Mucosa of stomach (tissue), 1 donor: ENCODE measurements around the gene KCNH8.

Experiments used
- H3K27me3 ChIP-seq: one replicate; pipeline ENCODE4 v1.7.0; 2013; ENCODE audit warnings: mild to moderate bottlenecking, low read length; ENCODE audit not compliant: control insufficient read depth, insufficient read depth
- H3K36me3 ChIP-seq: one replicate; pipeline ENCODE4 v1.7.0; 2013; ENCODE audit warnings: low read length; ENCODE audit not compliant: control insufficient read depth, insufficient read depth
- H3K4me1 ChIP-seq: one replicate; pipeline ENCODE4 v1.7.0; 2013; ENCODE audit warnings: mild to moderate bottlenecking, low read length; ENCODE audit not compliant: control insufficient read depth, insufficient read depth
- H3K4me3 ChIP-seq: one replicate; pipeline ENCODE4 v1.7.0; 2013; ENCODE audit warnings: low read length
- H3K9ac ChIP-seq: one replicate; pipeline ENCODE4 v1.7.0; 2013; ENCODE audit warnings: mild to moderate bottlenecking, low read length, moderate library complexity
- H3K9me3 ChIP-seq: one replicate; pipeline ENCODE4 v1.7.0; 2013; ENCODE audit warnings: mild to moderate bottlenecking, low read length, moderate library complexity; ENCODE audit not compliant: control insufficient read depth
- donor health status: Pancreatic carcinoma.

KCNH8 gene

DNA sequence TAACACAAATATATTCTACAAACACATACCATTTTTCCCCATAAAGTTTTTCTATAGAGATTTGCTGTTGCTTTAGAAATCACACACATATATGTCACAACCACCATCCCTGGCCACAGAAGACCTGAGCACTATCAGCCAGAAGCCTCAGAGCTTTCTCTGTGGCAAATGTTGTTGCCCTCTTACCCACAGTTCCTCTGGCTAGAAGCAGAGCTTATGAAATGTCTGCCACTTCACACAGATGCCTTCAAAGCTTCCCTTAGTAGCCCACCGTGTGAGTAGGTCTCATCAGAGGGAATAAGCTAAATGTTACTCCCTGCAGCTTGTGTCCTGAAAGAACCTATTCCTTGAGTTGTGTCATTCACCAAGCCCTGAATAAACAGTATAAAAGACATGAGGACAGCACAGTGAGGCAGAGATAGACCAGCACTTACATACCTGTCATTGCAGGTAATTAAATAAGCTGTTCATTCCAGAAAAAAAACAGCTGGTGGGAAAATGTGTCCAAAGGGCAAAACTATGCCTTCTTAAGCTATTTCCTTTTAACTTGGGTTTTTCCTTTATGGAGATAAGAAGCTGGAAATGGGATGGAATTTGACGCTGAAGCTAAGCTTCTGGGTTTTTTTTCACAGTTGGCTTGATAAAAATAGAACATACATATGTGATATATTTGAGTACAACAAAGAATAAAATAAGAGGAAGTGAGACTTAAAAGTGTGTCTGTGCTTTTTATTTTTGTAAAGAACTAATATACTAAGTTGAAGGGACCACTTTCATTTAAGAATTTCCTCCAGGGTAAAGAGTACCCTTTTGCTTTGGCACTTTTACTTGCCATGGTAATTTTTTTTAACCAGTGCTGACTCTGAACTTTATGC, 391.4 kb downstream of the KCNH8 start:
- H3K9ac ChIP-seq, result no peak overlapping the region
- no peaks in the 10 kb centered on the region for H3K36me3 ChIP-seq

DNA sequence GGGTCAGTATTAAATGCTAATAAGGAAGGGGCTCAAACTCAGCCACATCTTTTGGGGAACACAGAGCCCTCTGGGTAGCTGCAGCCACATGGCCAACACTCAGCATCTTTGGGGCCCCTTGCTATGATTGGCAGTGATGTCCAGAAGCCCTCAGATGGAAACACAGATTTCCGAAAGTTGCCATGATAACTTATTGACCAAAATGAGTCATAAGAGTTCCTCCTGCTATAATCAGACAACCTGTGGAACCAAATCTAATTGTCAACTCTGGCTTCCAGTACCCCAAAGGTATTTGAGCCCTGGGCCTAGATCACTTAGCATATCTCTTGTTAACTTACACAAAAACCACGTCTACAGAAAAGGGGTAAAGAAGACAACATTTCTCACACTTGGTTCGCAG, 392.2 kb downstream of the KCNH8 start:
- no peak overlapping the region for H3K9ac ChIP-seq
- no peak overlapping the region for H3K4me3 ChIP-seq
- no peaks in the 10 kb centered on the region for H3K27me3 ChIP-seq
- no peaks in the 10 kb centered on the region for H3K36me3 ChIP-seq
- H3K9me3 ChIP-seq, result no peaks in the 10 kb centered on the region
- no peaks in the 10 kb centered on the region for H3K4me1 ChIP-seq

More for the DNA sequence above, 391.4 kb downstream of the KCNH8 start:
- Histone ChIP-seq H3K9me3 (no peaks in the 10 kb centered on the region), H3K27me3 (no peaks in the 10 kb centered on the region), H3K4me1 (no peaks in the 10 kb centered on the region), H3K4me3 (no peak overlapping the region)

DNA sequence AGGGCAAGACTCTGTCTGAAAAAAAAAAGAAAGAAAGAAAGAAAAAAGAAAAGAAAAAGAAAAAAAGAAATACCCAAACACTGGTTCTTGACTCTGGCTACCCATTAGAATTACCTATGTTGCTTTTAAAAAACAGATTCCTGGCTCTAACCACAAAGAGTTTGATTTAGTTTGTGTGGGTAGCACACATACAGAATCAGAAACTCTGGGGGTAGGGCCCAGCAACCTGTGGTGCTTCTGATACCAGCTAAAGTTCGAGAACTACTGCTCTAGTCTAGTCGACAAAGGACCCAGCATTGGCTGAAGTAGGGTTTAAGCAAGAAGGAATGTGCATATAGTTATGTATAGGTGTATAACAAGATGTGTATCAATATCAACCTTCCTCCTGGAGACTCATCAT, 393.0 kb downstream of the KCNH8 start:
- no peaks in the 10 kb centered on the region for H3K4me1 ChIP-seq
- no peaks in the 10 kb centered on the region for H3K9me3 ChIP-seq
- no peaks in the 10 kb centered on the region for H3K27me3 ChIP-seq
- H3K9ac ChIP-seq, result no peak overlapping the region
- no peak overlapping the region for H3K4me3 ChIP-seq
- no peaks in the 10 kb centered on the region for H3K36me3 ChIP-seq

DNA sequence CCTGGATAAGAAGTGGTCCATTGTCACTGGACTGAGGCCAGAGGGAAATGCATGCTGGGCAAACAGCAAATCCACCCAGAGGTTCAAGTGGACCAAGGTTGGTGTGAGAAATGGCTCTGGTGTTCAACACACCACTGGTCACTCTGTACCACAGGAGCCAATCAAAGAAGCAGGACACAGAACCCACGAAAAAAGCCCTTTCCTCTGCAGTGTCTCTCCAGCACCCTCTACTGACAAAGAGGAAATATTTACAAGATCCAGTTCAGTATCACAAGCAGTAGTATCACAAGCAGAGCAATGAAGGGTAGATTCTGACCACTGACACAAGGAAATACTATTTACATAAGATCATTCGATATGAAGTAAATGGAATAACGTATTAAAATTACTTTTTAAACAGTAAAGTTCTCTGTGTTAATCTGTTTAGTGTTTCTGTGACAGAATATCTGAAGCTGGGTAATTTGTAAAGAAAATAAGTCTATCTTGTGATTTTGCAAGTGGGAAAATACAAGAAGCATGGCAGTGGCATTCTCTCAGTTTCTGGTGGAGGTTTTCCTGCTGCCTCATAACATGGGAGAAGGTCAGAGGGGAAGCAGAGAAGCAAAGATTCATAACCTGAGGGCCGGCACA, 395.0 kb downstream of the KCNH8 start:
- no peak overlapping the region for H3K9ac ChIP-seq
- no peak overlapping the region for H3K4me3 ChIP-seq
- no peaks in the 10 kb centered on the region for H3K4me1 ChIP-seq
- H3K27me3 ChIP-seq, result no peaks in the 10 kb centered on the region
- no peaks in the 10 kb centered on the region for H3K36me3 ChIP-seq
- no peaks in the 10 kb centered on the region for H3K9me3 ChIP-seq

- Histone ChIP-seq H3K4me1 (no peaks in the 10 kb centered on the region), H3K27me3 (no peaks in the 10 kb centered on the region), H3K4me3 (no peak overlapping the region), H3K36me3 (no peaks in the 10 kb centered on the region), H3K9me3 (no peaks in the 10 kb centered on the region), H3K9ac (no peak overlapping the region)
Observed at GRCh38 chr3:19547665-19548464, 399.6 kb downstream of the KCNH8 start.

GRCh38 chr3:19559724-19560442, 411.6 kb downstream of the KCNH8 start:
- Histone ChIP-seq H3K36me3 (no peaks in the 10 kb centered on the region), H3K4me1 (no peaks in the 10 kb centered on the region), H3K4me3 (no peak overlapping the region), H3K9ac (no peak overlapping the region), H3K27me3 (no peaks in the 10 kb centered on the region), H3K9me3 (no peaks in the 10 kb centered on the region)

- Histone ChIP-seq H3K9me3 (no peaks in the 10 kb centered on the region), H3K4me1 (no peaks in the 10 kb centered on the region), H3K9ac (no peak overlapping the region), H3K27me3 (no peaks in the 10 kb centered on the region), H3K36me3 (no peaks in the 10 kb centered on the region), H3K4me3 (no peak overlapping the region)
Observed at GRCh38 chr3:19573644-19574043, 425.3 kb downstream of the KCNH8 start.

DNA sequence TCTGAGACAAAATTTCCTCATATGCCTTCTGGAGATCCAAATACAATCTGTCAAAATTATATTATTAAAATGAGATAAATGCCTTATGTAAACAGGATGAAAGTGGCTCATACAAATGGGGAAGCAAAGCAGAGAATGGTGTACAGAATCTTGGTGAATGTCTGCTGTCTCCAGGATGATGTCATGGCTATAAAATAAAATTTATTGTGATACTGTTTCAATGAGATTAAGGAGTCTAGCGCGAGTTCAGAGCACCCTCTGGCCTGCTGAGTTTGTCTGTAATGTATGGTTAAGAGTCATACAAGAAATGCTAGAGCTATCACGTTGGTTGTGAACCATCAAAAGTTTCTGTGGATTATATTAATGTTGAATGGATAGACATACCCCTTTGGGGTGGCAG, 426.0 kb downstream of the KCNH8 start:
- H3K9me3 ChIP-seq, result no peaks in the 10 kb centered on the region
- no peak overlapping the region for H3K4me3 ChIP-seq
- H3K4me1 ChIP-seq, result no peaks in the 10 kb centered on the region
- no peaks in the 10 kb centered on the region for H3K36me3 ChIP-seq
- H3K27me3 ChIP-seq, result no peaks in the 10 kb centered on the region
- H3K9ac ChIP-seq, result no peak overlapping the region

- Histone ChIP-seq H3K9me3 (no peaks in the 10 kb centered on the region), H3K36me3 (no peaks in the 10 kb centered on the region), H3K9ac (no peak overlapping the region), H3K27me3 (no peaks in the 10 kb centered on the region), H3K4me1 (no peaks in the 10 kb centered on the region), H3K4me3 (no peak overlapping the region)
Observed at GRCh38 chr3:19576343-19576742, 428.0 kb downstream of the KCNH8 start.
